Measurements from ENCODE around the gene PHF19. TPM values are rescaled to one million over a fixed set of nuclear protein-coding genes. Genes with fewer than 3 reads are reported as not detected.

PHF19 gene
- total RNA-seq, 1 donor from 2014 or later, result 29.3 TPM

- no peak for DNase-seq (ENCODE audit: low spot score)
- intact Hi-C loops (cut with DNase I), result no loop called here
- ATAC-seq, result no peak
These were observed 39.0 kb upstream of the PHF19 start for GRCh38 chr9:120915854-120916470.

GRCh38 chr9:120914953-120915352 is 38.0 kb upstream of the PHF19 start:
- intact Hi-C loops (cut with DNase I), result no loop called here
- DNase-seq (ENCODE audit: low spot score) (no peak), ATAC-seq (no peak)

- ATAC-seq, result no peak
- intact Hi-C loops (cut with DNase I), result no loop called here
These were observed 37.4 kb upstream of the PHF19 start for GRCh38 chr9:120914396-120914795.

GRCh38 chr9:120913647-120914264 is 36.8 kb upstream of the PHF19 start:
- intact Hi-C loops (cut with DNase I), result no loop called here
- ATAC-seq (no peak), DNase-seq (ENCODE audit: low spot score) (no peak)

More at GRCh38 chr9:120914396-120914795, 37.4 kb upstream of the PHF19 start:
- no peak for DNase-seq (ENCODE audit: low spot score)

- intact Hi-C loops (cut with DNase I), result no loop called here
- ATAC-seq, result no peak
These were observed 36.1 kb upstream of the PHF19 start for GRCh38 chr9:120912958-120913646.

GRCh38 chr9:120911295-120911837 is 34.4 kb upstream of the PHF19 start:
- DNase-seq (ENCODE audit: low spot score), result no peak
- no peak for ATAC-seq
- intact Hi-C loops (cut with DNase I), result no loop called here

More at GRCh38 chr9:120912958-120913646, 36.1 kb upstream of the PHF19 start:
- no peak for DNase-seq (ENCODE audit: low spot score)

- no peak for DNase-seq (ENCODE audit: low spot score)
- intact Hi-C loops (cut with DNase I), result no loop called here
- no peak for ATAC-seq
These were observed 33.7 kb upstream of the PHF19 start for GRCh38 chr9:120910643-120911042.

- ATAC-seq (no peak), DNase-seq (ENCODE audit: low spot score) (no peak)
- intact Hi-C loops (cut with DNase I), result no loop called here
These were observed 32.9 kb upstream of the PHF19 start for GRCh38 chr9:120909904-120910303.

- DNase-seq (ENCODE audit: low spot score) (no peak), ATAC-seq (no peak)
- intact Hi-C loops (cut with DNase I), result no loop called here
These were observed 28.6 kb upstream of the PHF19 start for GRCh38 chr9:120905315-120906164.

GRCh38 chr9:120904978-120905301 is 28.0 kb upstream of the PHF19 start:
- intact Hi-C loops (cut with DNase I), result no loop called here
- DNase-seq (ENCODE audit: low spot score) (no peak), ATAC-seq (no peak)

- ATAC-seq (peak; percentile 18), DNase-seq (ENCODE audit: low spot score) (no peak)
- intact Hi-C loops (cut with DNase I), result no loop called here
These were observed 27.3 kb upstream of the PHF19 start for GRCh38 chr9:120904061-120904977.

GRCh38 chr9:120902569-120903535 is 25.9 kb upstream of the PHF19 start:
- DNase-seq (ENCODE audit: low spot score) (no peak), ATAC-seq (no peak)
- intact Hi-C loops (cut with DNase I), result no loop called here

- ATAC-seq (no peak), DNase-seq (ENCODE audit: low spot score) (no peak)
- intact Hi-C loops (cut with DNase I), result no loop called here
These were observed 25.0 kb upstream of the PHF19 start for GRCh38 chr9:120901755-120902568.

- DNase-seq (ENCODE audit: low spot score), result no peak
- no peak for ATAC-seq
- intact Hi-C loops (cut with DNase I), result no loop called here
These were observed 23.8 kb upstream of the PHF19 start for GRCh38 chr9:120900824-120901223.

- ATAC-seq (no peak), DNase-seq (ENCODE audit: low spot score) (no peak)
- intact Hi-C loops (cut with DNase I), result no loop called here
These were observed 22.6 kb upstream of the PHF19 start for GRCh38 chr9:120899490-120900068.

GRCh38 chr9:120898396-120898795 is 21.4 kb upstream of the PHF19 start:
- intact Hi-C loops (cut with DNase I), result no loop called here
- DNase-seq (ENCODE audit: low spot score) (no peak), ATAC-seq (no peak)
